IPS-20b (cell line): ENCODE data around the gene DRAM1.
"Not testable (repeated sequence)": the region's sequence is repeated elsewhere in the genome, so short reads cannot be mapped to it uniquely, and the experiment has no call there.

Source experiments
- H3K27ac ChIP-seq: one replicate; pipeline ENCODE4 v1.5.1; 2013; ENCODE audit warnings: low read length
- H3K27me3 ChIP-seq: 2 replicates; pipeline ENCODE4 v1.6.1; 2013; ENCODE audit warnings: mild to moderate bottlenecking, low read length, inconsistent platforms; ENCODE audit not compliant: insufficient read depth
- H3K36me3 ChIP-seq: 2 replicates; pipeline ENCODE4 v1.6.1; 2013; ENCODE audit warnings: low read depth, mild to moderate bottlenecking, inconsistent platforms, low read length, moderate library complexity; ENCODE audit not compliant: insufficient read depth
- H3K4me1 ChIP-seq: 2 replicates; pipeline ENCODE4 v1.6.1; 2013; ENCODE audit warnings: mild to moderate bottlenecking, control low read depth, inconsistent platforms, low read length, moderate library complexity; ENCODE audit not compliant: insufficient read depth
- H3K4me3 ChIP-seq: 2 replicates; pipeline ENCODE4 v1.5.1; 2013; ENCODE audit warnings: mild to moderate bottlenecking, low read length, inconsistent platforms
- H3K9ac ChIP-seq: 2 replicates; pipeline ENCODE4 v1.6.1; 2013; ENCODE audit warnings: low read depth, mild to moderate bottlenecking, inconsistent platforms, low read length, moderate library complexity
- H3K9me3 ChIP-seq: 2 replicates; pipeline ENCODE4 v1.6.1; 2013; ENCODE audit warnings: mild to moderate bottlenecking, low read depth, low read length, inconsistent platforms; ENCODE audit not compliant: insufficient read depth

Gene DRAM1

GRCh38 chr12:101884781-101885340 is 7.5 kb downstream of the DRAM1 start:
- not testable (repeated sequence) for H3K4me3 ChIP-seq, H3K4me1 ChIP-seq, H3K9me3 ChIP-seq, H3K27me3 ChIP-seq, H3K36me3 ChIP-seq, H3K9ac ChIP-seq, H3K27ac ChIP-seq

GRCh38 chr12:101885912-101886561 is 8.7 kb downstream of the DRAM1 start:
- H3K36me3 ChIP-seq = no peaks in the 10 kb centered on the region
- H3K27me3 ChIP-seq = no peaks in the 10 kb centered on the region
- H3K4me3 ChIP-seq = no peak overlapping the region
- H3K27ac ChIP-seq = no peak overlapping the region
- no peaks in the 10 kb centered on the region for H3K9me3 ChIP-seq
- H3K4me1 ChIP-seq = no peaks in the 10 kb centered on the region
- no peak overlapping the region for H3K9ac ChIP-seq

GRCh38 chr12:101889211-101889752 is 11.9 kb downstream of the DRAM1 start:
- no peak overlapping the region for H3K27ac ChIP-seq
- H3K27me3 ChIP-seq = no peaks in the 10 kb centered on the region
- no peak overlapping the region for H3K9ac ChIP-seq
- H3K9me3 ChIP-seq = no peaks in the 10 kb centered on the region
- H3K4me1 ChIP-seq = no peaks in the 10 kb centered on the region
- no peaks in the 10 kb centered on the region for H3K36me3 ChIP-seq
- no peak overlapping the region for H3K4me3 ChIP-seq

- H3K9ac ChIP-seq = no peak overlapping the region
- H3K9me3 ChIP-seq = no peaks in the 10 kb centered on the region
- no peaks in the 10 kb centered on the region for H3K4me1 ChIP-seq
- no peak overlapping the region for H3K27ac ChIP-seq
- H3K4me3 ChIP-seq = no peak overlapping the region
- H3K36me3 ChIP-seq = no peaks in the 10 kb centered on the region
- no peaks in the 10 kb centered on the region for H3K27me3 ChIP-seq
These were observed 14.1 kb downstream of the DRAM1 start for GRCh38 chr12:101891462-101891971.

GRCh38 chr12:101892794-101893193 is 15.4 kb downstream of the DRAM1 start:
- Histone ChIP-seq H3K27ac (no peak overlapping the region), H3K9ac (no peak overlapping the region), H3K4me3 (no peak overlapping the region)

GRCh38 chr12:101901777-101902176 is 24.4 kb downstream of the DRAM1 start:
- no peak overlapping the region for H3K4me3 ChIP-seq
- no peaks in the 10 kb centered on the region for H3K27me3 ChIP-seq
- H3K9me3 ChIP-seq = no peaks in the 10 kb centered on the region
- no peak overlapping the region for H3K27ac ChIP-seq
- no peaks in the 10 kb centered on the region for H3K36me3 ChIP-seq
- H3K9ac ChIP-seq = no peak overlapping the region
- peaks cover under 1% of the 10 kb centered on the region; the same call in 1 of the 2 replicates for H3K4me1 ChIP-seq

More at GRCh38 chr12:101892794-101893193, 15.4 kb downstream of the DRAM1 start:
- Histone ChIP-seq H3K27me3 (no peaks in the 10 kb centered on the region), H3K36me3 (no peaks in the 10 kb centered on the region), H3K9me3 (no peaks in the 10 kb centered on the region), H3K4me1 (no peaks in the 10 kb centered on the region)

- Histone ChIP-seq H3K36me3 (no peaks in the 10 kb centered on the region), H3K9ac (no peak overlapping the region), H3K4me1 (peaks cover 4% of the 10 kb centered on the region; the same call in 1 of the 2 replicates), H3K27me3 (no peaks in the 10 kb centered on the region), H3K9me3 (no peaks in the 10 kb centered on the region), H3K4me3 (no peak overlapping the region), H3K27ac (no peak overlapping the region)
These were observed 25.3 kb downstream of the DRAM1 start for GRCh38 chr12:101902641-101903040.

GRCh38 chr12:101906226-101906625 is 28.8 kb downstream of the DRAM1 start:
- H3K27me3 ChIP-seq = no peaks in the 10 kb centered on the region
- H3K27ac ChIP-seq = no peak overlapping the region
- H3K4me1 ChIP-seq = peaks cover 4% of the 10 kb centered on the region; the same call in 1 of the 2 replicates
- no peak overlapping the region for H3K4me3 ChIP-seq
- no peaks in the 10 kb centered on the region for H3K9me3 ChIP-seq
- no peak overlapping the region for H3K9ac ChIP-seq
- no peaks in the 10 kb centered on the region for H3K36me3 ChIP-seq

- Histone ChIP-seq H3K36me3 (no peaks in the 10 kb centered on the region), H3K27ac (no peak overlapping the region), H3K9me3 (no peaks in the 10 kb centered on the region), H3K9ac (no peak overlapping the region), H3K27me3 (no peaks in the 10 kb centered on the region), H3K4me3 (no peak overlapping the region), H3K4me1 (peaks cover 4% of the 10 kb centered on the region; the same call in 1 of the 2 replicates)
These were observed 31.0 kb downstream of the DRAM1 start for GRCh38 chr12:101908395-101908794.

GRCh38 chr12:101909646-101910045 is 32.3 kb downstream of the DRAM1 start:
- H3K36me3 ChIP-seq = no peaks in the 10 kb centered on the region
- no peak overlapping the region for H3K27ac ChIP-seq
- no peaks in the 10 kb centered on the region for H3K27me3 ChIP-seq
- no peaks in the 10 kb centered on the region for H3K9me3 ChIP-seq
- peaks cover 4% of the 10 kb centered on the region; the same call in 1 of the 2 replicates for H3K4me1 ChIP-seq
- no peak overlapping the region for H3K4me3 ChIP-seq
- no peak overlapping the region for H3K9ac ChIP-seq

GRCh38 chr12:101915841-101916240 is 38.5 kb downstream of the DRAM1 start:
- H3K4me1 ChIP-seq = no peaks in the 10 kb centered on the region
- no peaks in the 10 kb centered on the region for H3K36me3 ChIP-seq
- no peaks in the 10 kb centered on the region for H3K27me3 ChIP-seq
- H3K27ac ChIP-seq = no peak overlapping the region
- H3K9ac ChIP-seq = no peak overlapping the region
- H3K4me3 ChIP-seq = no peak overlapping the region
- no peaks in the 10 kb centered on the region for H3K9me3 ChIP-seq

GRCh38 chr12:101918805-101919204 is 41.4 kb downstream of the DRAM1 start:
- not testable (repeated sequence) for H3K36me3 ChIP-seq, H3K27ac ChIP-seq, H3K9ac ChIP-seq, H3K4me1 ChIP-seq, H3K27me3 ChIP-seq, H3K4me3 ChIP-seq, H3K9me3 ChIP-seq
